GM18870 (cell line): ENCODE data around the gene C7orf25.

Experiments used
- ATAC-seq: cut with Tn5 transposase; IDR thresholded peaks from one replicate; pipeline ENCODE4 v1.9.1; 2021; ENCODE audit warnings: moderate library complexity; ENCODE audit not compliant: unreplicated experiment

The C7orf25 gene

DNA sequence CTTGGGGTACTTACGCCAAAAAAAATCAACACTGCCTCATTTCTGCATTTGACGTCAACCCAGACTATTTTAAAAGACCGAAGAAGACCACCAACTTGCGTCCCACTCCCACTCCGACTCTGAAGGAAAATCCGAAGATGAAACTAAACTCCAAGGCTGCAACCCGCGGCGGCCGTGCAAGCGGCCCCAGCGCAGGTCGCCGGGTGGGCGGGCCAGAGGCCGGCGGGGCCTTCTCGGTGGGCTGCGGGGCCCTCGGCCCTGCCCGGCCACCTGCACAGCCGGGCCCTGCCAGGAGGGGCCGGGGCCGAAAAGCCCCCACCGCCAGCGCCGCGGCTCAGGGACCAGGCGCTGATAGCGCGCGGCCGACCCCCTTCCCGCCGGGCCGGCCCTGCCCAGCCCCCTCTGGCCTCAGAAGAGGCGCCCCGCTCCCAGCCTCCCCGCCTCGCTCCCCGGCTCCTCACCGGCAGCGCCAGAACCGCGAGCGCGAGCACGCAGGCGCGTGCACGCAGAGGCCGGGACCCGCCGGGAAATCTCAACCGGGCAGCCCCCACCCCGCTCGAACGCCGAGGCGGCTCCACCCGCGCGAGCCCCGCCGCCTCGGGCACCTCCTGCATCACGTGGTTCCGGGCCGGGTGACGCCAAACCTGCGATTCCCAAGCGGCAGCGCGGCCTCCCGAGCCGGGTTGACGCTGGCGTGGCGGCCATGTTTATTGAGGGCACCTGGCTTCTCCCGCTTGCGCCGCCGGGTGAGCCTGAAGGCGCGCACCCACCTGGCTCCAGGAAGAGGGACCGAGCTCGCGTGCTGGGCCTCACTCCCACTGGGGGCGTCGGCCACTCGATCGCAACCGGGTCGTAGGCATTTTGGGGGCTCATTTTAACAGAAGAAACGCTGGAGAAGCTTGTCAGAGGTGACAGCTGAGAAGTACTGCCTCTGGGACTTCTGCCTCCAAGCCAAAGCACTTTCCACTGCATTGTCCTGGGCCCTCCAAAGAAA is at the start of gene C7orf25:
Gene C7orf25, minus strand, starts transcription at position 617 of the 994 bp plus-strand sequence. CDS start 1,170 bp downstream, outside the sequence.
- ATAC-seq, result peak; percentile 74

DNA sequence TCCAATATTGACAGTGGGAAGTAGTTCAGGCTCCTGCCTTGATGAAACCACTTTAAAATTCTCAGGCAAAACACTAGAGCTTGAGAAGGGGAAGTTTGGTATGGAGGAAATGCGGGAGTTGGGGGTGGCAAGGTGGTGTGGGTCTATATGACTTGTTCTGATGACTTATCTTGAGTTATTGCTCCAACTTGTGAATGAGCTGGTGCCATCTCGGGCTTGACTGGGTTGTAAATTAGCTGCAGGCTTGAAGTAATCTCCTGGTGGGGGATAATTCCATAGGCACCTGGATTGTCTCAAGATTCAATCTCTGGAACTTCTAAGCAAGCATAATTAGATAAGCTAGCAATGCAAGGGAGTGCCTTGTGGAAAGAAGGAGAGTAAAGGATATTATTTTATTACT is 49.3 kb upstream of the C7orf25 start:
- ATAC-seq, result no peak

- ATAC-seq, result peak; percentile 58
Observed at GRCh38 chr7:42960762-42961161, 48.9 kb upstream of the C7orf25 start.

- ATAC-seq, result no peak
Observed at GRCh38 chr7:42959549-42959948, 47.7 kb upstream of the C7orf25 start.

- ATAC-seq, result no peak
Observed at GRCh38 chr7:42956062-42956461, 44.2 kb upstream of the C7orf25 start.

- no peak for ATAC-seq
Observed at GRCh38 chr7:42953994-42954393, 42.1 kb upstream of the C7orf25 start.

DNA sequence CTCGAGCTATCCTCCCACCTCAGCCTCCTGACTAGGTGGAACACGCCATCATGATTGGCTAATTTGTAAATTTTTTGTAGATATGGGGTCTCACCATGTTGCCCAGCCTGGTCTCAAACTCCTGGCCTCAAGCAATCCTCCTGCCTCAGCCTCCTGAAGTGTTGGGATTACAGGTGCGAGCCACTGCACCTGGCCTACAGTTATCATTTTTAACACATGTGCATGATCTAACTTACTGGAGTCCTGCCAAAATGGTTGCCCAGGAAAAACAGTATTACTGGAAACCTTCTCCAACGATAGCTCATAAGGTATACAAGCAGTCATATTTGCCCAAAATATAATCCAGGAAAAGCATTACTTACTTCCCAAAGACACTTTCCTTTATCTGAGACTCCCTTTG is 40.5 kb upstream of the C7orf25 start:
- no peak for ATAC-seq

DNA sequence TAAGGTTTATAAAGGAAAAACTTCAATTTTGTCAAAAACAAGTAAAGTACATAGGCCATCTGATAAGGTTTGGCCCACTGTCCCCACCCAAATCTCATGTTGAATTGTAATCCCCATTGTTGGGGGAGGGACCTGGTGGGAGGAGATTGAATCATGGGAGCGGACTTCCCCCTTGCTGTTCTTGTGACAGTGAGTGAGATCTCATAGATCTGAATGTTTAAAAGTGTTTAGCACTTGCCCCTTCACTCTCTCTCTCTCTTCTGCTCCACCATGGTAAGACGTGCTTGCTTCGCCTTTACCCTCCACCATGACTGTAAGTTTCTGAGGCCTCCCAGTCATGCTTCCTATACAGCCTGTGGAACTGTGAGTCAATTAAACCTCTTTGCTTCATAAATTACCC is 38.5 kb upstream of the C7orf25 start:
- no peak for ATAC-seq

DNA sequence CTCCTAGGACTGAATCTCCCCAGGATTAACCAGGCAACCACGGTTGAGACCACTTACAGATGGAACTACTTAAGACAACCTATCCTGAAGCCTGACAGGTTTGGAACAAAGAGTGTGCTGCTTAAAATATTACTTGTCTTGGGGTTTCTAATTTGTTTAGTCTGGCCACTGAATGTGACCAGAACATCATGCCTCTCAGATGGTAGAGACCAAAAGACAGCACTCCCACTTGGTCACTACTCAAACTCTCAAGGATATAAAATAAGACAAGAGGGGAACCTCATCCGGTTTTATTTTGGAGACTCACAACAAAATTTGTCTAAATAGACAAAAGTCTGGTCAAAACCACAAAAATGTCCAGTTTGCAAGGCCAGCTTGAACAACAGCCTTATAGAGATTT is 35.7 kb upstream of the C7orf25 start:
- no peak for ATAC-seq

- ATAC-seq, result no peak
Observed at GRCh38 chr7:42946627-42946950, 34.7 kb upstream of the C7orf25 start.

DNA sequence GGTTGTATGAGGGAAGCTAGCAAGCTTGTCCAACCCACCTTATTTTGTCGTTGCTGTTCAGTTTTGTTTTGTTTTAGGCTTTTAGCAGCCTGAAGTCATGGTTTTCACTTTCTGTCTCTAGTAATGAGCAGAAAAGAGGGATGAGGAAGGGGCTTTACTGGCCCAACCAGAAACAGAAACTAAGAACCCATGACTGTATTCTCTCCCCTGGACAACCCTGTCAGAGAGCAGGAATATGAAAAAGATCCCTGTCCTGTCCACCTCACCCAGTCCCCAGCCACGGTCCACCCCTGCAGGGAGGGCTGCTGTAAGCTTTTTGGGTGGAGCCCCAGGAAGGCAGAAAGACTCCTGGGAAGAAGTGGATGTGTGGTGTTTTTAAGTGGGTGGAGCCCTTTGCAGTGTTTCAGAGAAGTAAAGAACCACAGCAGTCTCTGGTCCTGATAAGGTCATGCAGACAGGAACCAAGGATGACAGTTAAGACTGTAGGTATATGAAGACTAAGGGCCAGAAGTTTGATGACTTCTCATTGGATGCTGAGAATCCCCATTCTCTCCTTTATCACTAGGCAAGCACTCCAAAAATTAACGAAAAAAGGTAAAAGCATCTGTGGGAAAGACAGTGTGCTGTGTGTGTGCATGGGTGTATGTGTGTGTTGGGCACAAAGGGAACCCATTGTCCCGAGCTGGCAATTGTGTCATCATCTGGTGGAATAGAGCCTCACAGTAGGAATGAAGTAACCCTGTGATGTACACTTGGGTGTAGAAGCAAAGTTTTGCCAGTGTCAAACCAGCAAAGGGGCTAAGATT is 34.2 kb upstream of the C7orf25 start:
- ATAC-seq, result peak; percentile 54

DNA sequence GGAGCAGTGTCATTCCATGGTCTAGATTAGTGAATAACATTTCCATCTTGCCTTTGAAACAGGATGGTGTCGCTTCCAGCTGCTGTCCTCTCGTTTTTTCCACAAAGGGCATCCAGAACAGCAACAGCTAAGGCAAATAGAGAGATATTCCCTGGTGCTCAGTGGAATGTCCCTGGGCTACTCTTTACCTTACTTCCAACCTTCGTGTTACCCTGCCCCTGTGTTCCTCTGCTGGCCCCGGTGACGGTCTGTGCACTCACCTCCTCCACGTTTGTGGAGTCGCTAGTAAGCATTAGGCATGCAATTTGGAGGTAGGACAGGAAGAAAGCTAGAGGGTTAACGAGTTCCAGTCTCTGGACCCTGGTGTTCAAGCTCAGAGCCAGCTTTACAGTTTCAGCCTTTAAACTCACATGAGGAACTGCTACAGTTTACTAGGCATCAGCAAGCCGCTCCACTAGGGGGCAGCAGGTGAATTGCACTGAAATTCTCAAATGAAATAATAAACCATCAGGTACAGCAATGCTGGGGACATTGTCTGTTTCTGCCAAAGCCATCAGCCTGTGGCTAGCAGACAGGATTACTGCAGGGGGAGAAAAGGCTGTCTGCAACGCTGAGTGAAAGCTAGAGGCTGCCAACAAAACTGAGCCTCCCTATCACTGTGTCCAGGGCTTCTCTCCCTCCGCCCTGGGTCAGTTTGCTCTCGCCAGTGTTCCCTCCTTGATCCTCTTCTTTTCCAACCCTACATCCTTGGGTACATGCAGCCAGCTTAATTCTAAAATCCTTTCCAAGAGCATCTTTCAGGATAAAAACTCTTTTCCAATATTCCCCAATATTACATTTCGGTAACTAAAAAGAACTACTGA is 29.3 kb upstream of the C7orf25 start:
- peak; percentile 64 for ATAC-seq

DNA sequence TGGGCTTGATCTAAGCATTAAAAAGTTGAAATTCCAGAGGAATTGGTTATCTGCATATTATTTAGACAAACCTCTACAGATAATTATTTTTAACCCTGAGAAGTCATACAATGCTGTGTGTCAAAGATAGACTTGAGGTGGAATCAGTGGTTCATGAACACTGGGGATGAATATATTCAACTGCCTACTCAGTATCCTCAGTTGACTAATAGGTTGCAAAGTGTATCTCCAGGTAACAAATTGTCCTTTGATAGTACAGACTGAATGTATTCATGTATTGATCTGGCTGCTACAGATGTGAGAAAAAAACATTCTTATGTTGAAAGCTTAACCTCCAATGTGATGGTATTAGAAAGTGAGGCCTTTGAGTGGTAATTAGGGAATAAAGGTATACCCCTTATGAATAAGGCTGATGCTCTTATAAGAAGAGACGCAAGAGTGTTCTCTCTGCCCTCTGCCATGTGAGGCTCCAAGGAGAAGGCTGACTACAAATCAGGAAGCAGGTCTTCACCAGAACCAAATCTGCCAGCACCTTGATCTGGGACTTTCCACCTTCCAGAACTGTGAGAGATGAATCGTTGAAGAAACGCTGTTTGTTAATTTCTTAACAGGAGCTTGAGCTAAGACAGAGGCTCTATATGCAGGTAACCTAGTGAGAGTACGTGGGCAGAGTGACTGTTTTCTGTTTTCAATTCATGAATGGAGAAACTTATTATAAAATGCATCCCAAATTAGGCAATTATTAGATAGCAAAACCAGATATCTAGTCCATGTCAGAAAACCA is 27.8 kb upstream of the C7orf25 start:
- no peak for ATAC-seq

DNA sequence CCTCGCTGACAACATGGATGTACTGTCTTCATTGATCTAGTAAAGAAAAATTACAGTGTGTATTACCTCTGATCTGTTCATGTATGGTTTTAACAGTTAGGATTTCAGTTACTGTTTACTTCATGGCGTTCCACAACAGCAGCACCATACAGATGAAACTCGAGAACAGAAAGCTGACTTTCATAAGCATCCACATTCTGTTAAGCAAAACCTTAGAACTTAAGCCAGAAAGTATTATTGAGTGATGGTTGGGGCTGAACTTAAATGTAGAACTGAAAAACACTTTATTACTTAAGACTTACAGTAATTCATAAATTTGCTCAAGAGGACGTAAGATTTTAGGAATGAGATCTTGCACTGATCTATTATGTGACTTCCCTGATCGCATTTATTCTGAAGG is 24.0 kb upstream of the C7orf25 start:
- ATAC-seq, result no peak

DNA sequence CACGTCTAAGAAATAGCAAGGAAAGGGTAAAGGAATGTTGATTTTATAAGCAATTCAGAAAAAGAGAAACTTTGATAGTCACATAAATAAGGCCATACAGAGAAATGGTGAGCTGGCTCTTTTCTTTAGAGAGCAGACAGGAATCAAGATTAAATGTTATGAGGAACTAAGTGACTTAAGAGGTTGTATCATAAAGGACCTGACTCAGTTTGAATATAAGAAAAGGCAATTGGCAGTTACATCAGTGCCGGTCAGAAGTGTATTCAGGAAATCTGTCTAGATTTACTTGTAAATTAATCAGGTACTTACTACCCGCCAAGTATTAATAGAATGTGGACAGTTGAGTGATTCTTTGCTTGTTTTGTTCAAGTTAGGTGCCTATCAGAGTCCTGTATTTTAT is 22.4 kb upstream of the C7orf25 start:
- ATAC-seq, result no peak

DNA sequence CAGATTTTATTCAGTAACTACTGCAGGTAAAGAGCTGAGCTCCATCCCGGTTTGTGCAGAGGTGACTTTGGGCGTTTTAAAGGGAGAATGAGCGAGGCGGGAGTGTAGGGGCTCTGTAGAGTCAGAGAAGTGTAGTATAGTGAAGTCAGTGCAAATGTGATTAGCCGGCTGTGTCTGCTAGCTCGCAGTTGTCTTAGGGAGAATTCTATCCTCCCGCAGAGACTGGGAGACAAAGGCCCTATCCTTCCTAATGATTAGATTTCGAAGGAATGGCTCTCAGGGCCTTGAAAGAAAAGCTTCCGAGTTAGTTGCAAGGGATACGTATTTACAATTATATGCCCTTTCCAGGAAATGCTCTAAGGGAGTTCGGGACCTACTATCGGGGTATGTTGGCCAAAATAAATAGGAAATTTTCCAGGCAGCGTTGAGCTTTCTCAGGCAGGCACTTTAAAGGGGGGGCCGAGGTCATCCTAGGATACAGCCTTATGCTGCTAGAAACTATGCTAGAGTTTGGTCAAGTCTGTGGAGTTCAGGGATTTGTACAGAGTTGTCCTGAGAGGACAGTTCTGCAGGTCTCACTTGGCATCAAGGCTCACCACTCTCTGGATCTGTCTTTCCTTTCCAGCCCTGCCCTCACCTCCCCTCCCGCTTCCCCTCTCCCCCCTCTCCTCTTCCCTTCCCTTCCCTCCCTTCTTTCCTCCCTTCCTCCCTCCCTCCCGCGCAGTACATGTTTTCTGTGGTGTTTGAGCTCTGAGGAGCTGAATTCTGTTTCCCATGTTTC is 21.1 kb upstream of the C7orf25 start:
- no peak for ATAC-seq

DNA sequence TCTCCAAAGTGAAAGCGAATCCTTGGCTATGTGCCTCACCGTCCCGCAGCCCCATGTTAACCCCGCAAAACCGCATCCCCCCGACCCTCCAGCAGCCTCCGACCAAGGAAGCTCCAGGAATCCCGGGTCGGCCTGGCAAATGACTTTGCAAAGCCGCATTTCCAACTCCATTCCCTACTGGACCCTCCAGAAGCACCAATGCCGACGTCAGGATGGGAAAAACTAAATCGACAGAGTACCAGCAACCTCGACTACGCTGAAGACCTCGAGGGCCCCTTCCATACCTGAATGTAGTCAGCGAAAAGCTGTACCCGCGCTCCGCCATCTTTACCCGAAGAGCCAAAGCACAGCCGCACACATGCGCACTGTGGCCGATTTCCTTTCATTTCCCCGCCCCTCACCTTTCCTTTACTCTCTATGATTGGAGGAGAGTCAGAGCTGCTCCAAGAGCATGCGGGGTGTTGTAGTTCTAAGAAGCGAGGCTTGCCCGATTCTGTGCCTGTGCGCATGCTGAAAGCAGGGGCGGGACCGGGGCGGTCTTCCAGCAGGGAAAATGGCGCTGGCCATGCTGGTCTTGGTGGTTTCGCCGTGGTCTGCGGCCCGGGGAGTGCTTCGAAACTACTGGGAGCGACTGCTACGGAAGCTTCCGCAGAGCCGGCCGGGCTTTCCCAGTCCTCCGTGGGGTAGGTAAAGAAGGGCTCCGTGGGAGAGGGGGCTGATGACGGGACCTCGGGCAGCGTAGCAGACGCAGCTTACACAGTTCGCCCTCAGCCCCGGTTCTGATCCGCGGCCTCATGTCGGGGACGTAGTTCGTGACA is 20.2 kb upstream of the C7orf25 start, which contains the start of the genes MRPL32 and PSMA2:
Gene MRPL32, plus strand, starts transcription at position 543 of the 818 bp plus-strand sequence. Its CDS starts 11 bp downstream, at position 554.
Gene PSMA2, minus strand, starts transcription at position 341 of the 818 bp plus-strand sequence. Its CDS starts 16 bp downstream, at position 325.
- peak; percentile 99 for ATAC-seq

GRCh38 chr7:42931447-42931833 is 19.6 kb upstream of the C7orf25 start:
- ATAC-seq, result no peak
